H1 (cell line): ENCODE measurements around the gene DENND5B. TPM values are rescaled to one million over a fixed set of nuclear protein-coding genes. Genes with fewer than 3 reads are reported as not detected.

Source experiments
- CTCF ChIA-PET: fragments of 300-600 bp; sonication (Branson Sonifier 250); formaldehyde crosslinking; loops from one replicate; lab custom pipeline; 2021; ENCODE audit not compliant: partially characterized antibody; lab: Charles Lee
- POLR2A ChIA-PET: fragments of 300-600 bp; sonication (Branson Sonifier 250); formaldehyde crosslinking; loops from one replicate; lab custom pipeline; 2021; ENCODE audit warnings: inconsistent platforms; ENCODE audit not compliant: partially characterized antibody; lab: Charles Lee
- DNase-seq, 2 experiments: peaks; one replicate each; pipeline versions ENCODE4 v3.0.0 to v3.0.0-alpha.2; 2010 to 2022; ENCODE audit warnings: low spot score in 2 of 2, low read depth in 1 of 2, mixed read lengths in 1 of 2
- FAIRE-seq: peaks from 2 replicates; lab custom pipeline; 2011; peaks lifted over from hg19 to GRCh38; lab: Jason Lieb, UNC
- H2AFZ ChIP-seq: 2 replicates; pipeline ENCODE4 v1.8.1; 2012; ENCODE audit warnings: low read length, inconsistent platforms
- H2AK5ac ChIP-seq: 2 replicates; pipeline ENCODE4 v1.6.1; 2013; ENCODE audit warnings: low read depth, low read length
- H2BK120ac ChIP-seq: replicated peaks from 2 replicates; pipeline ENCODE3; 2013; ENCODE audit warnings: low read depth, low read length, inconsistent platforms
- H2BK12ac ChIP-seq: 2 replicates; pipeline ENCODE4 v1.6.1; 2013; ENCODE audit warnings: low read depth, low read length
- H2BK15ac ChIP-seq: 2 replicates; pipeline ENCODE4 v1.6.1; 2013; ENCODE audit warnings: low read length
- H2BK20ac ChIP-seq: 2 replicates; pipeline ENCODE4 v1.6.1; 2013; ENCODE audit warnings: low read length
- H2BK5ac ChIP-seq: 2 replicates; pipeline ENCODE4 v1.6.1; 2013; ENCODE audit warnings: low read depth, low read length
- H3K14ac ChIP-seq: 2 replicates; pipeline ENCODE4 v1.6.1; 2013; ENCODE audit warnings: inconsistent platforms; ENCODE audit not compliant: insufficient read length
- H3K18ac ChIP-seq: 2 replicates; pipeline ENCODE4 v1.6.1; 2013; ENCODE audit warnings: low read length; ENCODE audit errors: extremely low read depth
- H3K23ac ChIP-seq: 2 replicates; pipeline ENCODE4 v1.6.1; 2013; ENCODE audit warnings: inconsistent platforms; ENCODE audit not compliant: insufficient read length
- H3K23me2 ChIP-seq: 2 replicates; pipeline ENCODE4 v1.6.1; 2013; ENCODE audit warnings: low read depth, low read length
- H3K27ac ChIP-seq: 2 replicates; pipeline ENCODE4 v1.6.1; 2011; ENCODE audit warnings: low read depth, low read length, inconsistent platforms
- H3K27me3 ChIP-seq, 4 experiments: replicated peaks in 1 of 4; 1 replicate in 1 of 4; 2 replicates in 3 of 4; pipeline versions ENCODE4 v1.6.1 to v1.8.1; 2011 to 2013; ENCODE audit warnings: low read length in 3 of 4, mild to moderate bottlenecking in 3 of 4, inconsistent platforms in 2 of 4, mixed read lengths in 2 of 4, moderate library complexity in 1 of 4; ENCODE audit not compliant: control insufficient read depth in 3 of 4, insufficient read depth in 3 of 4; ENCODE audit errors: extremely low read depth in 1 of 4
- H3K36me3 ChIP-seq, 4 experiments: 2 replicates each; pipeline versions ENCODE4 v1.6.1 to v1.8.1; 2011 to 2013; ENCODE audit warnings: mild to moderate bottlenecking in 4 of 4, low read length in 3 of 4, moderate library complexity in 2 of 4, control low read depth in 1 of 4, inconsistent platforms in 1 of 4; ENCODE audit not compliant: insufficient read depth in 4 of 4, control insufficient read depth in 2 of 4
- H3K4ac ChIP-seq: replicated peaks from 2 replicates; pipeline ENCODE3; 2013; ENCODE audit warnings: low read length, low read depth, mixed read lengths, inconsistent platforms; ENCODE audit not compliant: insufficient read length
- H3K4me1 ChIP-seq, 4 experiments: replicated peaks in 1 of 4; 1 replicate in 1 of 4; 2 replicates in 3 of 4; pipeline versions ENCODE4 v1.6.1 to v1.8.1; 2011 to 2013; ENCODE audit warnings: low read length in 3 of 4, inconsistent platforms in 2 of 4, mixed read lengths in 1 of 4; ENCODE audit not compliant: insufficient read depth in 4 of 4, control insufficient read depth in 3 of 4
- H3K4me2 ChIP-seq, 2 experiments: 2 replicates each; pipeline versions ENCODE4 v1.6.1 to v1.8.1; 2011 to 2013; ENCODE audit warnings: low read depth in 2 of 2, low read length in 2 of 2, control low read depth in 1 of 2, inconsistent platforms in 1 of 2, mild to moderate bottlenecking in 1 of 2; ENCODE audit not compliant: insufficient read depth in 1 of 2
- H3K4me3 ChIP-seq, 4 experiments: fragments of 200-600, 300-600 bp in 1 of 4; sonication (generic), shearing (Covaris generic), sonication (Bioruptor Twin) in 1 of 4; 2 replicates each; pipeline versions ENCODE4 v1.5.1 to v1.8.1; 2011 to 2016; ENCODE audit warnings: low read length in 4 of 4, low read depth in 3 of 4, control low read depth in 2 of 4, inconsistent platforms in 2 of 4, mild to moderate bottlenecking in 2 of 4, mixed read lengths in 1 of 4, moderate library complexity in 1 of 4; ENCODE audit not compliant: insufficient read depth in 2 of 4; ENCODE audit errors: extremely low read depth in 1 of 4
- H3K56ac ChIP-seq: replicated peaks from 2 replicates; pipeline ENCODE3; 2013; ENCODE audit warnings: low read depth, mild to moderate bottlenecking, mixed read lengths, low read length, inconsistent platforms; ENCODE audit not compliant: insufficient read length
- H3K79me1 ChIP-seq: 2 replicates; pipeline ENCODE4 v1.6.1; 2013; ENCODE audit warnings: low read depth, low read length, control low read depth
- H3K79me2 ChIP-seq, 2 experiments: 2 replicates each; pipeline versions ENCODE4 v1.6.1 to v1.8.1; 2012 to 2013; ENCODE audit warnings: low read length in 2 of 2, mild to moderate bottlenecking in 2 of 2, inconsistent platforms in 1 of 2; ENCODE audit not compliant: insufficient read depth in 2 of 2, control insufficient read depth in 1 of 2
- H3K9ac ChIP-seq, 4 experiments: replicated peaks in 1 of 4; 1 replicate in 1 of 4; 2 replicates in 3 of 4; pipeline versions ENCODE4 v1.6.1 to v1.8.1; 2011 to 2013; ENCODE audit warnings: low read depth in 3 of 4, low read length in 3 of 4, control low read depth in 2 of 4, mild to moderate bottlenecking in 2 of 4, moderate library complexity in 2 of 4, inconsistent platforms in 1 of 4; ENCODE audit errors: extremely low read depth in 1 of 4
- H3K9me3 ChIP-seq, 2 experiments: 2 replicates each; pipeline versions ENCODE4 v1.6.1 to v1.8.1; 2012 to 2013; ENCODE audit warnings: mild to moderate bottlenecking in 2 of 2, moderate library complexity in 2 of 2, control low read depth in 1 of 2, inconsistent platforms in 1 of 2, low read depth in 1 of 2, low read length in 1 of 2, mixed read lengths in 1 of 2; ENCODE audit not compliant: insufficient read depth in 2 of 2
- H4K20me1 ChIP-seq, 2 experiments: replicated peaks in 1 of 2; 2 replicates each; pipeline versions ENCODE3 to v1.8.1; 2011 to 2013; ENCODE audit warnings: inconsistent platforms in 2 of 2, low read length in 2 of 2, mild to moderate bottlenecking in 1 of 2; ENCODE audit not compliant: insufficient read depth in 2 of 2, control insufficient read depth in 1 of 2
- H4K5ac ChIP-seq: 2 replicates; pipeline ENCODE4 v1.6.1; 2013; ENCODE audit warnings: low read length, low read depth, mixed read lengths, inconsistent platforms; ENCODE audit not compliant: insufficient read length
- H4K8ac ChIP-seq: 2 replicates; pipeline ENCODE4 v1.8.0; 2013; ENCODE audit warnings: mild to moderate bottlenecking, moderate library complexity, low read length, inconsistent platforms; ENCODE audit not compliant: insufficient read depth; ENCODE audit errors: extremely low read depth
- H4K91ac ChIP-seq: replicated peaks from 2 replicates; pipeline ENCODE3; 2013; ENCODE audit warnings: low read length, mixed read lengths, inconsistent platforms; ENCODE audit not compliant: insufficient read length
- ATF3 ChIP-seq: IDR thresholded peaks from 2 replicates; pipeline ENCODE4 v1.6.1; 2011; ENCODE audit warnings: low read depth, mild to moderate bottlenecking, low read length; ENCODE audit not compliant: insufficient read depth
- CREB1 ChIP-seq: IDR thresholded peaks from 2 replicates; pipeline ENCODE4 v1.6.1; 2012; ENCODE audit warnings: inconsistent platforms
- JUND ChIP-seq: IDR thresholded peaks from 2 replicates; pipeline ENCODE4 v1.6.1; 2011; ENCODE audit warnings: mild to moderate bottlenecking, improper control_type of control experiment, low read length
- MAFK ChIP-seq: IDR thresholded peaks from 2 replicates; pipeline ENCODE4 v1.6.1; 2012; ENCODE audit warnings: low read depth, mild to moderate bottlenecking, improper control_type of control experiment, low read length
- POLR2AphosphoS5 ChIP-seq: IDR thresholded peaks from 2 replicates; pipeline ENCODE4 v1.6.1; 2011; ENCODE audit warnings: low read depth, low read length
- RBBP5 ChIP-seq: IDR thresholded peaks from 2 replicates; pipeline ENCODE4 v1.7.1; 2012; ENCODE audit warnings: low read depth, mild to moderate bottlenecking, inconsistent platforms, low read length, moderate library complexity, borderline replicate concordance
- SP2 ChIP-seq: IDR thresholded peaks from 2 replicates; pipeline ENCODE4 v1.6.1; 2012; ENCODE audit warnings: mild to moderate bottlenecking, low read length, inconsistent platforms
- SP4 ChIP-seq: IDR thresholded peaks from 2 replicates; pipeline ENCODE4 v1.6.1; 2012; ENCODE audit warnings: low read length, inconsistent platforms
- WGBS, 2 experiments: shearing (Covaris generic) in 1 of 2; methylation state at CpG; one replicate each; pipeline versions ENCODE4 v1.1.6 to v1.1.7; 2013 to 2015; ENCODE audit warnings: low lambda C conversion rate in 2 of 2, mixed read lengths in 2 of 2, inconsistent platforms in 1 of 2, low coverage in 1 of 2, missing lambda C conversion rate in 1 of 2; ENCODE audit not compliant: insufficient replicate concordance in 2 of 2, insufficient coverage in 1 of 2, insufficient read length in 1 of 2; ENCODE audit errors: extremely low coverage in 1 of 2, missing lambda C conversion rate in 1 of 2; 5-methylcytosine and 5-hydroxymethylcytosine counted together
- polyA plus RNA-seq, 7 experiments: library from polyadenylated mRNA; depleted of rRNA in 3 of 7; stranded (reverse) in 5 of 7; unstranded in 2 of 7; fragments of >200 nt in 5 of 7; fragments of 200-250 nt in 2 of 7; gene quantifications; 1 replicate in 5 of 7; 2 replicates in 1 of 7; 4 replicates in 1 of 7; pipeline versions ENCODE4 v1.2.1 to v1.2.3, GENCODE V29; 2011 to 2013; ENCODE audit warnings: missing spikeins in 2 of 7, mixed read lengths in 2 of 7
- total RNA-seq: library from RNA; stranded (reverse); fragmentation: NEBNext Ultra II Directional; extraction: Animal tissue kit (Norgen Biotek cat#: 25700); gene quantifications from 2 replicates; pipeline ENCODE4 v1.2.1, GENCODE V29; 2021

The DENND5B gene
- total and polyA plus RNA-seq, 2 of the 8 experiments (the other 6 are each of a cell fraction or from before 2014, with no cell fraction given): 13.4 to 20.2 TPM

- POLR2A ChIA-PET: interaction anchor here (0.6 to 1.9 kb wide), 4 partner anchors 13 to 178 kb away, joined by 3 to 4 read pairs (median 3); no protein-coding TSS in a partner anchor
- H3K9ac ChIP-seq: no peak overlapping the region
- CTCF ChIA-PET: interaction anchor here (0.6 kb wide), 1 partner anchor 114 kb away, joined by 5 read pairs; no protein-coding TSS in a partner anchor
- H3K79me2 ChIP-seq: peaks cover 0 to 28% of the 10 kb centered on the region in 2 experiments; a peak in 1 of 4 replicates
- FAIRE-seq (no peak), DNase-seq (no peak)
- H3K56ac ChIP-seq: no peak overlapping the region
- H3K36me3 ChIP-seq: peaks cover 0 to 3% (median 0%) of the 10 kb centered on the region in 4 experiments; a peak in 2 of 8 replicates
- no peaks in the 10 kb centered on the region for H3K23me2 ChIP-seq
- no peaks in the 10 kb centered on the region for H3K79me1 ChIP-seq
- H2BK20ac ChIP-seq: no peak overlapping the region
- TF ChIP-seq POLR2AphosphoS5 (no peak), RBBP5 (no peak), JUND (no peak), SP4 (no peak), CREB1 (no peak), SP2 (no peak), ATF3 (no peak), MAFK (no peak)
- H3K14ac ChIP-seq: no peak overlapping the region
- no peak overlapping the region for H4K8ac ChIP-seq
- H3K4me3 ChIP-seq: no peak overlapping the region
- no peak overlapping the region for H3K4ac ChIP-seq
- H2BK5ac ChIP-seq: no peak overlapping the region
- no peak overlapping the region for H4K5ac ChIP-seq
- H2AK5ac ChIP-seq: no peak overlapping the region
- H3K27me3 ChIP-seq: no peaks in the 10 kb centered on the region
- H3K27ac ChIP-seq: no peak overlapping the region
- H2BK12ac ChIP-seq: no peak overlapping the region
- no peak overlapping the region for H3K23ac ChIP-seq
- WGBS, 2 experiments: 94% methylated on average over 7 of the region's 7 CpGs; no CpG with 5 or more reads in 1 of the 2 experiments
- H2BK120ac ChIP-seq: no peak overlapping the region
- H3K9me3 ChIP-seq: peaks cover 8 to 13% of the 10 kb centered on the region in 2 experiments; a peak in 3 of 4 replicates
- no peak overlapping the region for H2BK15ac ChIP-seq
- no peak overlapping the region for H3K4me2 ChIP-seq
- no peak overlapping the region for H2AFZ ChIP-seq
- no peak overlapping the region for H4K91ac ChIP-seq
- peaks cover 7 to 15% (median 15%) of the 10 kb centered on the region in 4 experiments; a peak in 6 of 7 replicates for H3K4me1 ChIP-seq
- H4K20me1 ChIP-seq: no peaks in the 10 kb centered on the region
- H3K18ac ChIP-seq: no peak overlapping the region
Observed at GRCh38 chr12:31504625-31505222, 86.2 kb downstream of the DENND5B start.
